Stimulated activated CD8-positive, alpha-beta memory T cell treated with anti-CD3 and anti-CD28 coated beads, Interleukin-15, amount 100 ng/mL, for 1 hour (primary cell): Measurements from ENCODE around the gene FBRSL1.
"Not testable (repeated sequence)": the region's sequence is repeated elsewhere in the genome, so short reads cannot be mapped to it uniquely, and the experiment has no call there.

ENCODE experiments used
- DNase-seq: peaks from one replicate; pipeline ENCODE4 v3.0.0-alpha.2; 2020; ENCODE audit warnings: low read depth

Gene FBRSL1

GRCh38 chr12:132471011-132471857 is 18.7 kb upstream of the FBRSL1 start:
- no peak for DNase-seq

- no peak for DNase-seq
These were observed 18.1 kb upstream of the FBRSL1 start for GRCh38 chr12:132471858-132472255.

- no peak for DNase-seq
These were observed 17.6 kb upstream of the FBRSL1 start for GRCh38 chr12:132472386-132472785.

GRCh38 chr12:132474237-132474741 is 15.7 kb upstream of the FBRSL1 start:
- no peak for DNase-seq

GRCh38 chr12:132474799-132475303 is 15.1 kb upstream of the FBRSL1 start:
- DNase-seq, result not testable (repeated sequence)

GRCh38 chr12:132475304-132476037 is 14.5 kb upstream of the FBRSL1 start:
- no peak for DNase-seq

GRCh38 chr12:132476038-132476414 is 13.9 kb upstream of the FBRSL1 start:
- no peak for DNase-seq

- DNase-seq, result no peak
These were observed 13.5 kb upstream of the FBRSL1 start for GRCh38 chr12:132476421-132476820.

GRCh38 chr12:132477017-132477702 is 12.8 kb upstream of the FBRSL1 start:
- DNase-seq, result no peak

- no peak for DNase-seq
These were observed 12.1 kb upstream of the FBRSL1 start for GRCh38 chr12:132477703-132478432.

- no peak for DNase-seq
These were observed 11.5 kb upstream of the FBRSL1 start for GRCh38 chr12:132478433-132478803.

GRCh38 chr12:132478845-132479244 is 11.1 kb upstream of the FBRSL1 start:
- no peak for DNase-seq

- no peak for DNase-seq
These were observed 10.7 kb upstream of the FBRSL1 start for GRCh38 chr12:132479291-132479690.

GRCh38 chr12:132479938-132480622 is 9.9 kb upstream of the FBRSL1 start:
- DNase-seq, result no peak

GRCh38 chr12:132480623-132481132 is 9.3 kb upstream of the FBRSL1 start:
- DNase-seq, result no peak

GRCh38 chr12:132481345-132481744 is 8.6 kb upstream of the FBRSL1 start:
- no peak for DNase-seq

GRCh38 chr12:132481771-132482745 is 7.9 kb upstream of the FBRSL1 start:
- no peak for DNase-seq

GRCh38 chr12:132482771-132483170 is 7.2 kb upstream of the FBRSL1 start:
- no peak for DNase-seq

GRCh38 chr12:132483208-132483607 is 6.7 kb upstream of the FBRSL1 start:
- DNase-seq, result no peak

- DNase-seq, result no peak
These were observed 6.3 kb upstream of the FBRSL1 start for GRCh38 chr12:132483612-132484011.
